HG02870 (cell line): Measurements from ENCODE around the gene PPP1R15A.
"Not testable (repeated sequence)": the region's sequence is repeated elsewhere in the genome, so short reads cannot be mapped to it uniquely, and the experiment has no call there.

Source experiments
- ATAC-seq: cut with Tn5 transposase; IDR thresholded peaks from one replicate; pipeline ENCODE4 v1.9.1; 2021; ENCODE audit warnings: mild to moderate bottlenecking, moderate library complexity; ENCODE audit not compliant: unreplicated experiment

The PPP1R15A gene

DNA sequence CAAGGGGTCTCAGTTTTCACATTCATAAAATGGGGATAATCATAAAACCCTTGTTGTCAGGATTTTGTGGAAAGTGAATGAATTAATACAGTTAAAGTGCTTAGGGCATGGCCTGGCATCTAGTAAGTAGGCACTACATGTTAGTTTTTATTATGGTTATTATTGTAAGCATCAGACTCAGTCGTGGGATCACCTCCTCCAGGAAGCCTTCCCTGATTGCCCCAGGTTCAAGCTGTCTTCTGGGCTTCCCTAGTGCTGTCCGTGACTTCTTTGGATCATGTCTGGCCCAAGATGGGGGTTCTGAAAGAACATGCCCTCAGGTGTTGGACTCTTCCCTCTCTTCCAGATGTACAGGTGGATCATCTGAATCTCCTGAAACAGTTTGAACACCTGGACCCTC lies 38.6 kb downstream of the PPP1R15A start:
- no peak for ATAC-seq

DNA sequence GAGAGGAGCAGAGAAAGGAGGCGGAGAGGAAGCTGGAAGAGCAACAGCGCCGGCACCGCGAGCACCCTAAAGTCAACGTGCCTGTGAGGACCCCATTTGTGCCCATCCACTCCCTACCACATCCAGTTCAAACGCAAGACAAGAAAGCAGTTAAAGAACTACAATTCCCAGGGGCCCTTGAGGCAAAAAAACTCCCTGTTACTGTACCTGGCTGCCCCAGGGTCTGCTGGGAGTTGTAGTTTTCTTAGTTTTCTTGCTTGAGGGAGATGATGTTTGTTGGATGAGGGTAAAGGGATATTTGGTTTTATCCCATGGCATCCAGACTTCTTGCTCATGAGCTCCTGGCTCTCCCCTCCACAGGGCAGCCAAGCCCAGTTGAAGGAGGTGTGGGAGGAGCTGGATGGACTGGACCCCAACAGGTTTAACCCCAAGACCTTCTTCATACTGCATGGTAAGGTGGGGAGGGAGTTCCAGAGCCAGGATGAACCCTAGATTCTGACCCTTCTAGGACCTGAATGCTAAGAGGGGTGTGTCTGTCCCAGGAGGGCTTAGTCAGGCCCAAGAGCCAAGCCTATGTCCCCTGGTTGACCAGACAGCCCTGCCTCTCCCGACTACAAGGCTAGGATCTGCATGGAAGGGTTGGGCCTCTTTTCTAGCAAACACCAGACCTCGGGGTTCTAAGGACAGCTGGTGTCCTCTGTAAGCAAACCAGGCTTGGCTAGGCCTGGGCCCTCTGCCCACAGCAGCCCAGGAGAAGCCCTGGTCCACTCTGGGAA lies 41.1 kb downstream of the PPP1R15A start:
- no peak for ATAC-seq

DNA sequence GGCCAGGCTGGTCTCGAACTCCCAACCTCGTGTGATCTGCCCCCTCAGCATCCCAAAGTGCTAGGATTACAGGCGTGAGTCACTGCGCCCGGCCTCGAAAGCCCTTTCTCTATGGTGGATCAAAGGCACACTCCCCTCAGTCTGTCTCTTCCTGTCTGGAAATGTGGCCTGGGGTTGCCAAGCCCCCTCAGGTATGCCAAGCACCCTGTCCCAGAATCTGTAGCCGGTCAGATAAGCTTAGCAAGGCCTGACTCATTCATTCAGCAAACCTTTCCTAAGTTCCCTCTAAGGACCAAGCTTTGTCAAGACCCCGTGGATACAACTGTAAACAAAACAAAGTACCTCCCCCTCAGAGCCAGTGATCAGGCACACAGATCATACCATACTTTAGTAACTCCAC lies 42.0 kb downstream of the PPP1R15A start:
- no peak for ATAC-seq

DNA sequence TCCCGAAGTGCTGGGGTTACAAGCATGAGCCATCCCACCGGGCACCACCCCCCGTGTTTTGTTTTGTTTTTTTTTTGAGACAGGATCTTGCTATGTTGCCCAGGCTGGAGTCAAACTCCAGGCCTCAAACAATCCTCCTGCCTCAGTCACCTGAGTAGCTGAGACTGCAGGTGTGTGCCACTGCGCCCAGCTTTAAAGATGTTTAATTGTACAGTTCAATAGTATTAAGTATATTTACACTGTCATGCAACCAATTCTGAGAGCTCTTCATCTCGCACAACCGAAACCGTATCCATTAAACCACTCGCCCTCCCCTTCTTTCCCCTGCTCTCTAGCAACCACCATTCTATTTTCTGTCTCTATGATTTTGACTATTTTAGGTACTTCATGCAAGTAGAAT lies 43.5 kb downstream of the PPP1R15A start:
- ATAC-seq, result no peak

DNA sequence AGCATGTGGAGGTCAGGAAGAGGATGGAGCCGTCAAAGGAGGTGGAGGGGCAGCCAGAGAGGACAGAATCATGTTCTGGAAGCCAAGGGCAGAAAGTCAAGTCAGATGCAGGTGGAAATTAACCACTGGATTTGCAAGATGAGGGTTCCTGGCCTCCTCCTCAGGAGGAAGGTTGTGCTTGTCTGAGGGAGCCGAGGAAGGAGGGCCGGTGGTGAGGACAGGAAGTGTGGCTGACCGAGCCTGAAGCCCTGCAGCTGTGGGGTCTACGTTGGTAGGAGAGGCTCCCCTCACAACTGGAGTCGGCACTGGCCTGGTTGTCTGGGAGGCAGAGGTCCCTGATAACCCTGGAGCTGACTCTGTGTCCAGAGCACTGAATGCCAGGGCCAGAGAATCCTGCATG lies 45.9 kb downstream of the PPP1R15A start:
- no peak for ATAC-seq

DNA sequence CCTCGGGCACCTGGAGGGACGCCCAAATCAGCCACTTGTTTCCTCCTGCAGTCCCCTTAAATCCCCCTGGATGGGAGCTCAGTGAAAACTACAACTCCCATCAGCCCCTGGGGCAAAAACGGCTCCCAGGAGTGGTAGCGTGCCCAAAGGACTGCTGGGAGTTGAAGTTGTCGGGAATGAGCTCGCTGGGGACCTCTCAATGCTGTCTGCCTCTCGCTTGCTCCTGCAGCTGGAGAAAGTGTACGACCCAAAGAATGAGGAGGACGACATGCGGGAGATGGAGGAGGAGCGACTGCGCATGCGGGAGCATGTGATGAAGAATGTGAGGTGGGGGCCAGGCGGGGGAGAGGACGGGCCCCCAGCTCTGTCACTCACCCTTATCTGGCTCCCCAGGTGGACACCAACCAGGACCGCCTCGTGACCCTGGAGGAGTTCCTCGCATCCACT lies 46.6 kb downstream of the PPP1R15A start:
- no peak for ATAC-seq

DNA sequence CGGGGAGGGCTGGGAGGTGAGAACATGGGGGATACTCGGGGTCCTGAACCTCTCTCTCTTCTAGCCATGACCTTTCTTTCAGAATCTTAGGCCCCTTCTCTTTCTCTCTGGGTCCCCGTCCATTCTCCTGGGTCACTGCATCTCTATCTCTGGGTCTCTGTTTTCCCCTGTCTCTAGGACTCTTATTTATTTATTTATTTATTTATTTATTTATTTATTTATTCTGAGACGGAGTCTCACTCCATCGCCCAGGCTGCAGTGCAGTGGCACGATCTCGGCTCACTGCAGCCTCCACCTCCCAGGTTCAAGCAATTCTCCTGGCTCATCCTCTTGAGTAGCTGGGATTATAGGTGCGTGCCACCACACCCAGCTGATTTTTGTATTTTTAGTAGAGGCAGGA lies 47.0 kb downstream of the PPP1R15A start:
- ATAC-seq, result not testable (repeated sequence)

DNA sequence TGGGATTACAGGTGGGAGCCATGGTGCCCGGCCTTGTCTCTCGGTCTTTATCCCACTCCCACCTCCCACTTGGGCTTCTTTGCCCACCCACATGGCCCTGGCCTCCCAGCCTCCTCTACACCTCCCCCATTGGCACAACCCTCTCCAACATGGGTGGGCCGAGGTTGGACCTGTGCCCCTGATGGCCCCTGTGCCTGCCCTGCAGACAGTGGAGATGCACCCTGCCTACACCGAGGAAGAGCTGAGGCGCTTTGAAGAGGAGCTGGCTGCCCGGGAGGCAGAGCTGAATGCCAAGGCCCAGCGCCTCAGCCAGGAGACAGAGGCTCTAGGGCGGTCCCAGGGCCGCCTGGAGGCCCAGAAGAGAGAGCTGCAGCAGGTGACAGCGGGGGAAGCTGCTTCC lies 48.7 kb downstream of the PPP1R15A start:
- ATAC-seq, result no peak

DNA sequence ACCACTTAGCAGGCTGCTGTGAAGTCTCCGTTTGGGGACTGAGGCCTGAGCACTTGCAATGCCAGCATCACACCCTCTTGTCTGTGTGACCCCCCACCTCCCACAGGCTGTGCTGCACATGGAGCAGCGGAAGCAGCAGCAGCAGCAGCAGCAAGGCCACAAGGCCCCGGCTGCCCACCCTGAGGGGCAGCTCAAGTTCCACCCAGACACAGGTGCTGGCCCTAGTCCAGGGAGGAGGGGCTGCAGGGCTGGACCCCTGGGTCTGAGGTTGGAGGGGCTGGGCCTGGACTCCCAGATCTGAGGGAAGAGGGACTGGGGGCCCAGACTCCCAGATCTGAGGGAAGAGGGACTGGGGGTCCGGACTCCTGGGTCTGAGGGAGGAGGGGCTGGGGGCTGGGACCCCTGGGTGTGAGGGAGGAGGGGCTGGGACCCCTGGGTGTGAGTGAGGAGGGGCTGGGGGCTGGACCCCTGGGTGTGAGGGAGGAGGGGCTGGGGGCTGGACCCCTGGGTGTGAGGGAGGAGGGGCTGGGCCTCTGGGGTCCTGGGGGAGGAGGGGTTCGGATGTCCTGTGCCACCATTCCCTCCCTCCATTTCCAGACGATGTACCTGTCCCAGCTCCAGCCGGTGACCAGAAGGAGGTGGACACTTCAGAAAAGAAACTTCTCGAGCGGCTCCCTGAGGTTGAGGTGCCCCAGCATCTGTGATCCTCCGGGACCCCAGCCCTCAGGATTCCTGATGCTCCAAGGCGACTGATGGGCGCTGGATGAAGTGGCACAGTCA lies 49.7 kb downstream of the PPP1R15A start:
- no peak for ATAC-seq

DNA sequence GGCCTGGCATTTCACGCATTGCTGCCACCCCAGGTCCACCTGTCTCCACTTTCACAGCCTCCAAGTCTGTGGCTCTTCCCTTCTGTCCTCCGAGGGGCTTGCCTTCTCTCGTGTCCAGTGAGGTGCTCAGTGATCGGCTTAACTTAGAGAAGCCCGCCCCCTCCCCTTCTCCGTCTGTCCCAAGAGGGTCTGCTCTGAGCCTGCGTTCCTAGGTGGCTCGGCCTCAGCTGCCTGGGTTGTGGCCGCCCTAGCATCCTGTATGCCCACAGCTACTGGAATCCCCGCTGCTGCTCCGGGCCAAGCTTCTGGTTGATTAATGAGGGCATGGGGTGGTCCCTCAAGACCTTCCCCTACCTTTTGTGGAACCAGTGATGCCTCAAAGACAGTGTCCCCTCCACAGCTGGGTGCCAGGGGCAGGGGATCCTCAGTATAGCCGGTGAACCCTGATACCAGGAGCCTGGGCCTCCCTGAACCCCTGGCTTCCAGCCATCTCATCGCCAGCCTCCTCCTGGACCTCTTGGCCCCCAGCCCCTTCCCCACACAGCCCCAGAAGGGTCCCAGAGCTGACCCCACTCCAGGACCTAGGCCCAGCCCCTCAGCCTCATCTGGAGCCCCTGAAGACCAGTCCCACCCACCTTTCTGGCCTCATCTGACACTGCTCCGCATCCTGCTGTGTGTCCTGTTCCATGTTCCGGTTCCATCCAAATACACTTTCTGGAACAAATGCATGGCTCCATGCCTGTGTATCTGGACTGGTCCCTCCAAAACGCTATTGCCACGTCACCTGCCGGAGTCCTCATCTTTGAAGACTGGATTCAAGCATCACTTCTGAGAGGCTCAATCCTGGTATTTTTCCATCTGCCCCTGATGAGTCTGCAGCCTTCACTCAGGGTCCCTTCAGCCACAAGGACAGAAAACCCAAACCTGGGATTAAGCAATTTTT lies 50.6 kb downstream of the PPP1R15A start:
- ATAC-seq, result no peak

DNA sequence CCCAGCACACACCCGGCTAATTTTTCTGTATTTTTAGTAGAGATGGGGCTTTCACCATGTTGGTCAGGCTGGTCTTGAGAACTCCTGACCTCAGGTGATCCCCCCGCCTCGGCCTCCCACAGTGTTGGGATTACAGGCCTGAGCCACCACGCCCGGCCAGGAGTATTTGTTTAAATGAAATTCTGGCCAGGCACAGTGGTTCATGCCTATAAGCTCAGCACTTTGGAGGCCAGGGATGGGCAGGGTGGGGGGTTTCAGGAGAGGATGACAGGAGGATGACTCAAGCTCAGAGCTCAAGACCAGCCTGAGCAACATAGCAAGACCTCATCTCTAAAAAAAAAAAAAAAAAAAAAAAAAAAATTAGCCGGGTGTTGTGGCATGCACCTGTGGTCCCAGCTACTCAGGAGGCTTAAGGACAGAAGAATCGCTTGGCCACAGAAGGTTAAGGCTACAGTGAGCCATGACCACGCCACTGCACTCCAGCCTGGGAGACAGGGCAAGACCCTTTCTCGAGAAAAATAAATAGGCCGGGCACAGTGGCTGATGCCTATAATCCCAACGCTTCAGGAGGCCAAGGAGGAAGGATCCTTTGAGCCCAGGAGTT lies 53.1 kb downstream of the PPP1R15A start:
- no peak for ATAC-seq
